Measurements from ENCODE around the gene ARHGAP15. TPM values are rescaled to one million over a fixed set of nuclear protein-coding genes. Genes with fewer than 3 reads are reported as not detected.

ARHGAP15 gene
- total RNA-seq, 1 donor from 2014 or later: 56.2 TPM

DNA sequence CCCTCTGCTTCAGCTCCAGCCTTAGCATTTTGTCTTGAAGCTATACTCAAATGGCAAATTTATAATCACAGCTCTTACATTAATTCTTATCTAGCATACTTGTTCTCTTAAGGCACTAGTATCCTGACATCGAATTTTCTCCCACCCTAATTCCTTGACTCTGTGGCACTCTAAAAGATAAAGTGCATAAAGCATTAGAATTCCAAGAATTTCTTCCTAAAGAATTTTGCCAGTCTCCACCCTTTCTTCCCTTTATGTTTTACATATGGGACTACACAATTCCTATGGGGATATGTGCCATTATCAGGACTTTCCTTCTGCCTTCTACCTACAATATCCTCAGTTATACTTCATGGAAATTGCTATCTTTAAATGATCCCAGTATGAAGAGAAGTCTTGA, 560.3 kb downstream of the ARHGAP15 start:
- H3K27me3 Mint-ChIP-seq: no peaks in the 10 kb centered on the region
- peaks cover 3% of the 10 kb centered on the region for H3K4me1 Mint-ChIP-seq
- no peak for DNase-seq

GRCh38 chr2:143690235-143690634, 561.0 kb downstream of the ARHGAP15 start:
- Mint-ChIP-seq H3K27ac (no peak overlapping the region), H3K4me3 (no peak overlapping the region), H3K4me1 (peaks cover 3% of the 10 kb centered on the region), H3K9me3 (no peaks in the 10 kb centered on the region), H3K27me3 (no peaks in the 10 kb centered on the region), H3K36me3 (ENCODE audit: low read depth) (peaks cover 18% of the 10 kb centered on the region)
- intact Hi-C loops (cut with micrococcal nuclease): no loop called here
- DNase-seq: no peak

More for the DNA sequence above, 560.3 kb downstream of the ARHGAP15 start:
- Mint-ChIP-seq H3K27ac (no peak overlapping the region), H3K9me3 (no peaks in the 10 kb centered on the region), H3K4me3 (no peak overlapping the region), H3K36me3 (ENCODE audit: low read depth) (peaks cover 18% of the 10 kb centered on the region)
- intact Hi-C loops (cut with micrococcal nuclease): no loop called here

GRCh38 chr2:143691121-143691520, 561.9 kb downstream of the ARHGAP15 start:
- peaks cover 3% of the 10 kb centered on the region for H3K4me1 Mint-ChIP-seq
- intact Hi-C loops (cut with micrococcal nuclease): no loop called here
- no peaks in the 10 kb centered on the region for H3K27me3 Mint-ChIP-seq
- peaks cover 3% of the 10 kb centered on the region for H3K9me3 Mint-ChIP-seq
- H3K4me3 Mint-ChIP-seq: no peak overlapping the region
- no peak for DNase-seq
- no peak overlapping the region for H3K27ac Mint-ChIP-seq
- peaks cover 21% of the 10 kb centered on the region for H3K36me3 Mint-ChIP-seq (ENCODE audit: low read depth)

DNA sequence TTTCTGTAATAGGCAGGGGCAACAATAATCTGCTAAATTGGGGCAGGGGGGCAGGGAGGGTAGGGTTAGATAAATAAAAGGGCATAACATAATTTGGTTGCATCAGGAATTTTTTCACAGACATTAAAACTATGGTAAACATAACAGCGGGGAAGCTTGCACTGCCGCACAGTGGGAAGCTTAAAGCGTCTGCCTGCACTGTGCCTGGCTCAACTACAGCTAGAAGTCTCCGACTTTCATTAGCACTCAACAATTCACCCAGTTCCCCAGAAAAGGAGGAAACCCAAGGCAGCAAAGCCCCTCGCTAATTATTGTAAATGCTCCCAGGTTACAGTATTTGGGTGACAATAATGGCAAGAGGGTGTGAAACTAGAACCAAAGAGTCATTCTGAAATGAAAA, 562.9 kb downstream of the ARHGAP15 start:
- Mint-ChIP-seq H3K9me3 (peaks cover 3% of the 10 kb centered on the region), H3K27ac (no peak overlapping the region), H3K27me3 (no peaks in the 10 kb centered on the region), H3K4me1 (peaks cover 3% of the 10 kb centered on the region), H3K36me3 (ENCODE audit: low read depth) (peaks cover 21% of the 10 kb centered on the region), H3K4me3 (no peak overlapping the region)
- DNase-seq: no peak
- intact Hi-C loops (cut with micrococcal nuclease): no loop called here

GRCh38 chr2:143692967-143693366, 563.7 kb downstream of the ARHGAP15 start:
- Mint-ChIP-seq H3K36me3 (ENCODE audit: low read depth) (peaks cover 21% of the 10 kb centered on the region), H3K27me3 (no peaks in the 10 kb centered on the region), H3K9me3 (peaks cover 3% of the 10 kb centered on the region), H3K4me3 (no peak overlapping the region), H3K4me1 (peaks cover 3% of the 10 kb centered on the region), H3K27ac (no peak overlapping the region)
- intact Hi-C loops (cut with micrococcal nuclease): no loop called here
- DNase-seq: no peak

GRCh38 chr2:143694335-143694734, 565.1 kb downstream of the ARHGAP15 start:
- peaks cover 3% of the 10 kb centered on the region for H3K9me3 Mint-ChIP-seq
- H3K27me3 Mint-ChIP-seq: no peaks in the 10 kb centered on the region
- H3K4me3 Mint-ChIP-seq: no peak overlapping the region
- H3K4me1 Mint-ChIP-seq: peaks cover 7% of the 10 kb centered on the region
- H3K27ac Mint-ChIP-seq: no peak overlapping the region
- no peak for DNase-seq
- peaks cover 22% of the 10 kb centered on the region for H3K36me3 Mint-ChIP-seq (ENCODE audit: low read depth)
- intact Hi-C loops (cut with micrococcal nuclease): no loop called here

GRCh38 chr2:143696651-143697050, 567.4 kb downstream of the ARHGAP15 start:
- Mint-ChIP-seq H3K4me3 (no peak overlapping the region), H3K9me3 (peaks cover 3% of the 10 kb centered on the region), H3K27ac (no peak overlapping the region), H3K4me1 (peaks cover 12% of the 10 kb centered on the region), H3K27me3 (no peaks in the 10 kb centered on the region), H3K36me3 (ENCODE audit: low read depth) (peaks cover 29% of the 10 kb centered on the region)
- intact Hi-C loops (cut with micrococcal nuclease): no loop called here
- no peak for DNase-seq

DNA sequence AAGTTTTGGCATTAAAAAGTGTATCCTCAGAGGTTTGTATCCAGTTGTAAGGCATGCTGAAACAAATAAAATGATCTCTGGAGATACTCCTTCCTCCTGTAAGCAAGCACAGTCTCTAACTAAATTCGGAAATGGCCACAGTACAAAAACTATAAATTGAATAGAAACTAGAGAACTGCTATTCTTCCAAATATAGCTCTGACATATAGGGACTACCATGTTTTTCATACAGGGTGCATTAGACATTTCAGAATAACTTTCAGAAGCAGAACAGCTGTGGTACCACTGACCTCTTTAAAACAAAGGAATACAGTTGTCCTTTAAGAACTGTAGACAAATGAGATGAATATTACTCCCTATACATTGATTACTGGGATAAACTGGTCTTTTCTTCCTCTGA, 568.5 kb downstream of the ARHGAP15 start:
- peaks cover 30% of the 10 kb centered on the region for H3K36me3 Mint-ChIP-seq (ENCODE audit: low read depth)
- H3K4me1 Mint-ChIP-seq: peaks cover 12% of the 10 kb centered on the region
- peak overlapping the region; percentile 80 for H3K27ac Mint-ChIP-seq
- H3K27me3 Mint-ChIP-seq: no peaks in the 10 kb centered on the region
- no peak overlapping the region for H3K4me3 Mint-ChIP-seq
- peaks cover 5% of the 10 kb centered on the region for H3K9me3 Mint-ChIP-seq
- intact Hi-C loops (cut with micrococcal nuclease): loop anchor here (1.0 kb wide), 1 partner anchor 33 kb away; no protein-coding TSS in a partner anchor
- DNase-seq: no peak

- Mint-ChIP-seq H3K27ac (peak overlapping the region; percentile 80), H3K4me1 (peaks cover 14% of the 10 kb centered on the region), H3K27me3 (no peaks in the 10 kb centered on the region), H3K4me3 (no peak overlapping the region), H3K36me3 (ENCODE audit: low read depth) (peaks cover 32% of the 10 kb centered on the region), H3K9me3 (peaks cover 7% of the 10 kb centered on the region)
- intact Hi-C loops (cut with micrococcal nuclease): loop anchor here (1.0 kb wide), 1 partner anchor 32 kb away; no protein-coding TSS in a partner anchor
- no peak for DNase-seq
Observed at GRCh38 chr2:143698352-143698751, 569.1 kb downstream of the ARHGAP15 start.

- Mint-ChIP-seq H3K4me3 (no peak overlapping the region), H3K27me3 (no peaks in the 10 kb centered on the region), H3K9me3 (peaks cover 7% of the 10 kb centered on the region), H3K36me3 (ENCODE audit: low read depth) (peaks cover 38% of the 10 kb centered on the region), H3K27ac (peak overlapping the region; percentile 80), H3K4me1 (peaks cover 15% of the 10 kb centered on the region)
- intact Hi-C loops (cut with micrococcal nuclease): loop anchor here (1.0 kb wide), 1 partner anchor 31 kb away; no protein-coding TSS in a partner anchor
- DNase-seq: no peak
Observed at GRCh38 chr2:143698888-143699570, 569.8 kb downstream of the ARHGAP15 start.

DNA sequence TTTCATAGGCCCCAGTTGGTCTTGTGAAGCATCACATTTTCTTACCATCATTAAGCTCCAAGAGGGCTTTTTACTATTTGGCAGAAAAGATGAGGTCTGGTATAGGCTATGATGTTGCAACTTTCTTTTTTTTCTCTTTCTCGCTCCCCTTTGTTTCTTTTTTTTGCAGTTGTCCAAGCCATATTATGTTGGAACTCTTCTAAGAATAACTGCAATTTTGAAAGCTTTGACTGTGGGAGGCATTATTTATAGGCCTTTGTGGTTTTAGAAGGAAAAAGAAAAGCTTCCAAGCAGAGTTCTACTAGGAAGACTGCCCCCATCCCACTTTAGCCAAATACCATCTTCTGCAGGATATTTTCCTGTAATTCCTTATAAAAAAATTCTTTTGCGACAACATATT, 571.6 kb downstream of the ARHGAP15 start:
- peaks cover 24% of the 10 kb centered on the region for H3K4me1 Mint-ChIP-seq
- H3K9me3 Mint-ChIP-seq: peaks cover 15% of the 10 kb centered on the region
- intact Hi-C loops (cut with micrococcal nuclease): loop anchor here (10.0 kb wide), 2 partner anchors 446 to 484 kb away; no protein-coding TSS in a partner anchor
- H3K4me3 Mint-ChIP-seq: no peak overlapping the region
- H3K27ac Mint-ChIP-seq: no peak overlapping the region
- H3K36me3 Mint-ChIP-seq (ENCODE audit: low read depth): peaks cover 53% of the 10 kb centered on the region
- no peak for DNase-seq
- no peaks in the 10 kb centered on the region for H3K27me3 Mint-ChIP-seq

GRCh38 chr2:143701785-143702184, 572.6 kb downstream of the ARHGAP15 start:
- peaks cover 13% of the 10 kb centered on the region for H3K9me3 Mint-ChIP-seq
- no peak overlapping the region for H3K4me3 Mint-ChIP-seq
- peak overlapping the region; percentile 17 for H3K27ac Mint-ChIP-seq
- intact Hi-C loops (cut with micrococcal nuclease): loop anchor here (10.0 kb wide), 2 partner anchors 447 to 483 kb away; no protein-coding TSS in a partner anchor
- peaks cover 55% of the 10 kb centered on the region for H3K36me3 Mint-ChIP-seq (ENCODE audit: low read depth)
- no peaks in the 10 kb centered on the region for H3K27me3 Mint-ChIP-seq
- H3K4me1 Mint-ChIP-seq: peaks cover 24% of the 10 kb centered on the region
- DNase-seq: no peak

GRCh38 chr2:143702931-143703330, 573.7 kb downstream of the ARHGAP15 start:
- H3K4me3 Mint-ChIP-seq: no peak overlapping the region
- no peak for DNase-seq
- peaks cover 67% of the 10 kb centered on the region for H3K36me3 Mint-ChIP-seq (ENCODE audit: low read depth)
- no peak overlapping the region for H3K27ac Mint-ChIP-seq
- intact Hi-C loops (cut with micrococcal nuclease): loop anchor here (10.0 kb wide), 2 partner anchors 448 to 482 kb away; no protein-coding TSS in a partner anchor
- no peaks in the 10 kb centered on the region for H3K27me3 Mint-ChIP-seq
- H3K9me3 Mint-ChIP-seq: peaks cover 19% of the 10 kb centered on the region
- peaks cover 24% of the 10 kb centered on the region for H3K4me1 Mint-ChIP-seq

DNA sequence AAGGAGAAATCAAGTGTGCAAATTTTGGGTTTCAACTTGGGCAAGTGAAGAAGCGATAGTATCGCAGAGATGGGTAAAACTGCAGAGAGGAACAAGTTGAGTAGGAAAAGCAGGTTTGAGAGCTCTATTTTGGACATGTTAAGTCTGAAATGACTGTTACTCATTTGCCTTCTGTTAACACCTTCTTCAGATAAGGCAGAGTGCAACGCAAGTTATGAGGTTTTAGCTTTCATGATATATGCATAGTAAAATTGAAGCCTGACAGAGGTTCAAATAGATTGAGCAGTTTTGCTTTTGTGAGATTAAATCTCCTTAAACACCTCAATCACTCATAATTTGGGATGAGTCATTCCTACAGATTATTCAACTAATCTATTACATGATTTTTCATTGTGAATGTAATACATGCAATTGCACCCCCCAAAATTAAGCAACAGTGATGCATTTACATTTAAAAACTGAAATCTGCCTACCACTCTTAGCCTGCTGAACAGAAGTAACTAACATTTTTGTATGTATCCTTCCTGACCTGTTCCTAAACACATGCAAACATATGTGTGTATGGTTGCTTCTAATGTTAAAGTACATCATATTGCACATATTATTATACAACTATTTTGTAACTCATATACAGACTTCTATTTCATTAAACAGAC, 575.4 kb downstream of the ARHGAP15 start:
- Mint-ChIP-seq H3K4me3 (no peak overlapping the region), H3K27me3 (no peaks in the 10 kb centered on the region), H3K27ac (peak overlapping the region; percentile 77), H3K4me1 (peaks cover 17% of the 10 kb centered on the region), H3K9me3 (peaks cover 23% of the 10 kb centered on the region), H3K36me3 (ENCODE audit: low read depth) (peaks cover 76% of the 10 kb centered on the region)
- no peak for DNase-seq
- intact Hi-C loops (cut with micrococcal nuclease): loop anchor here (1.0 to 10.0 kb wide), 5 partner anchors 26 to 480 kb away; no protein-coding TSS in a partner anchor

All from activated CD4-positive, alpha-beta T cell treated with anti-CD3 and anti-CD28 coated beads, Interleukin-2, amount 10 ng/mL, durations not matched to agents 24 days and 14 days (primary cell).